CD14-positive monocyte (primary cell): Measurements from ENCODE around the gene BCL3. TPM values are rescaled to one million over a fixed set of nuclear protein-coding genes. Genes with fewer than 3 reads are reported as not detected.
A peak's percentile ranks its signal among the peaks of the same experiment; 100 is the strongest.
"Not testable (repeated sequence)": the region's sequence is repeated elsewhere in the genome, so short reads cannot be mapped to it uniquely, and the experiment has no call there.

Experiments used
- DNase-seq, 3 donors: peaks; one replicate each; pipeline ENCODE4 v3.0.0-alpha.2; 2011 to 2022
- H2AFZ ChIP-seq: 2 replicates; pipeline ENCODE4 v1.6.0; 2012; ENCODE audit warnings: mild to moderate bottlenecking, low read depth, low read length, inconsistent platforms; ENCODE audit not compliant: insufficient read depth, poor library complexity, severe bottlenecking
- H3K27ac ChIP-seq, 2 donors: 1 replicate in 1 of 2; 2 replicates in 1 of 2; pipeline ENCODE4 v1.5.1; 2012 to 2013; ENCODE audit warnings: low read length in 2 of 2, control low read depth in 1 of 2, inconsistent platforms in 1 of 2, low read depth in 1 of 2, mild to moderate bottlenecking in 1 of 2
- H3K27me3 ChIP-seq, 2 donors: one replicate each; pipeline versions ENCODE4 v1.6.0 to v1.6.1; 2011 to 2013; ENCODE audit warnings: low read length in 2 of 2; ENCODE audit not compliant: control insufficient read depth in 2 of 2, insufficient read depth in 2 of 2
- H3K36me3 ChIP-seq, 2 donors: replicated peaks in 1 of 2; 1 replicate in 1 of 2; 2 replicates in 1 of 2; pipeline versions ENCODE4 v1.5.1 to v1.6.1; 2012 to 2013; ENCODE audit warnings: low read length in 2 of 2, control low read depth in 1 of 2, inconsistent platforms in 1 of 2, mild to moderate bottlenecking in 1 of 2; ENCODE audit not compliant: insufficient read depth in 2 of 2, control insufficient read depth in 1 of 2
- H3K4me1 ChIP-seq, 2 donors: 1 replicate in 1 of 2; 2 replicates in 1 of 2; pipeline versions ENCODE4 v1.5.1 to v1.6.1; 2012 to 2013; ENCODE audit warnings: low read length in 2 of 2, control low read depth in 1 of 2, inconsistent platforms in 1 of 2, mild to moderate bottlenecking in 1 of 2, moderate library complexity in 1 of 2; ENCODE audit not compliant: insufficient read depth in 2 of 2, control insufficient read depth in 1 of 2
- H3K4me2 ChIP-seq: replicated peaks from 2 replicates; pipeline ENCODE3; 2012; ENCODE audit warnings: low read length, moderate library complexity, mild to moderate bottlenecking; ENCODE audit not compliant: poor library complexity, severe bottlenecking; ENCODE audit errors: extremely low read depth
- H3K4me3 ChIP-seq, 3 experiments: fragments of 200-600 bp in 1 of 3; sonication (generic) in 1 of 3; replicated peaks in 1 of 3; 1 replicate in 2 of 3; 2 replicates in 1 of 3; pipeline ENCODE4 v1.5.1; 2011 to 2013; ENCODE audit warnings: low read length in 3 of 3, mild to moderate bottlenecking in 3 of 3, control low read depth in 2 of 3, low read depth in 2 of 3, inconsistent platforms in 1 of 3, moderate library complexity in 1 of 3
- H3K79me2 ChIP-seq: 2 replicates; pipeline ENCODE4 v1.6.0; 2012; ENCODE audit warnings: mild to moderate bottlenecking, control low read depth, inconsistent platforms, low read length, moderate library complexity; ENCODE audit not compliant: insufficient read depth
- H3K9ac ChIP-seq: 2 replicates; pipeline ENCODE4 v1.6.0; 2017; ENCODE audit warnings: low read length, mild to moderate bottlenecking; ENCODE audit not compliant: insufficient read depth, poor library complexity, severe bottlenecking
- H3K9me3 ChIP-seq, 2 donors: replicated peaks in 1 of 2; 1 replicate in 1 of 2; 2 replicates in 1 of 2; pipeline versions ENCODE4 v1.5.1 to v1.6.1; 2012 to 2013; ENCODE audit warnings: low read length in 2 of 2, control low read depth in 1 of 2; ENCODE audit not compliant: control insufficient read depth in 1 of 2, insufficient read depth in 1 of 2
- H4K20me1 ChIP-seq: 2 replicates; pipeline ENCODE4 v1.6.0; 2012; ENCODE audit warnings: mild to moderate bottlenecking, low read length, control low read depth, moderate library complexity; ENCODE audit not compliant: insufficient read depth
- H3K27ac Mint-ChIP-seq, 7 donors: one replicate each; pipeline ENCODE4 v1.8.0; 2020; ENCODE audit warnings: mild to moderate bottlenecking in 7 of 7, mixed read lengths in 7 of 7, moderate library complexity in 6 of 7, inconsistent platforms in 2 of 7
- H3K27me3 Mint-ChIP-seq, 3 donors: one replicate each; pipeline ENCODE4 v1.8.0; 2021 to 2022; ENCODE audit warnings: low read depth in 3 of 3, mild to moderate bottlenecking in 3 of 3, mixed read lengths in 3 of 3, moderate library complexity in 3 of 3, inconsistent platforms in 1 of 3
- H3K36me3 Mint-ChIP-seq, 2 donors: one replicate each; pipeline ENCODE4 v1.8.0; 2020; ENCODE audit warnings: mixed read lengths in 2 of 2, inconsistent platforms in 1 of 2, mild to moderate bottlenecking in 1 of 2
- H3K4me1 Mint-ChIP-seq: one replicate; pipeline ENCODE4 v1.8.0; 2020; ENCODE audit warnings: mild to moderate bottlenecking, mixed read lengths
- H3K4me3 Mint-ChIP-seq, 2 donors: one replicate each; pipeline ENCODE4 v1.8.0; 2020; ENCODE audit warnings: mild to moderate bottlenecking in 2 of 2, mixed read lengths in 2 of 2, moderate library complexity in 1 of 2
- H3K9me3 Mint-ChIP-seq, 7 donors: one replicate each; pipeline ENCODE4 v1.8.0; 2020 to 2022; ENCODE audit warnings: mixed read lengths in 7 of 7, mild to moderate bottlenecking in 6 of 7, moderate library complexity in 6 of 7, inconsistent platforms in 2 of 7
- whole genome bisulfite sequencing: methylation state at CpG from one replicate; pipeline ENCODE4 v1.1.5; 2013; ENCODE audit warnings: missing lambda C conversion rate; ENCODE audit not compliant: insufficient coverage; 5-methylcytosine and 5-hydroxymethylcytosine counted together
- intact Hi-C, 2 donors: fragments of 100-400 bp; cut with micrococcal nuclease; formaldehyde crosslinking; loops; one replicate each; pipeline versions ENCODE4 v1.15.0 to v1.15.1; 2023
- polyA plus RNA-seq, 3 donors: library from polyadenylated mRNA; depleted of rRNA in 1 of 3; unstranded in 2 of 3; stranded (reverse) in 1 of 3; fragments of 300-500 nt in 2 of 3; fragments of >200 nt in 1 of 3; fragmentation: Illumina TruSeq in 2 of 3; gene quantifications; 1 replicate in 2 of 3; 2 replicates in 1 of 3; pipeline ENCODE4 v1.2.3, GENCODE V29; 2012 to 2021
- TF ChIP-seq, protein P1 (sequence below): fragments of 200-600 bp; IDR thresholded peaks from one replicate; pipeline ENCODE4 v1.8.0; 2022; ENCODE audit warnings: antibody characterized with exemption, mild to moderate bottlenecking

BCL3 gene
- polyA plus RNA-seq, 3 donors, result 18.7 to 160 (median 23.1) TPM

DNA sequence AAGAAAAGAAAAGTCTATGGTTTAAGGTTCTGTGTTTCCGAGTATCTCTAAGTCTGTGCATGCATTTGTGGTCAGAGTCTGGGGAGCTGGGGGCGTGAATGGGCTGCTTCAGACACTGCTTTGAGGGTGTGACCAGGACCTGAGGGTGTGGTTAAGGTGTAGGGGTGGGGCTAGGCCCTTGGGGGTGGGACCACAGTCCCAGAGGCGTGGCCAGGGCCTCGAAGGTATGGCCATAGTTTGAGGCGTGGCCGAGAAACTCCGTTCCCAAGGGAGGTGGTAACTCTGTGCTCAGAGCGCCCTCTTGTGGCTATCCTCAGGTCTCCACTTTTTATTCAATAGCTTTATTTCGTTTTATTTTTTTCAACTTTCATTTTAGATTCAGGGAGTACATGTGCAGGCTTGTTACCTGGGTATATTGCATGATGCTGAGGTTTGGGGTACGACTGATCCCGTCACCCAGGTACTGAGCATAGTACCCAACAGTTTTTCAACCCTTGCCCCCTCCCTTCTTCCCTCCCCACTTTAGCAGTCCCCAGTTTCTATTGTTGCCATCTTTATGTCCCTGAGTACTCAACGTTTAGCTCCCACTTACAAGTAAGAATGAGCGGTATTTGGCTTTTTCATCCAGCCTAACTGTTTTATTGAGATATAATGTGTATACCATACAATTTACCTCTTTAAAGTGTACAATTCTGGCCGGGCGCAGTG lies 22.2 kb downstream of the BCL3 start:
- Mint-ChIP-seq H3K9me3 (peaks cover 0 to 7% (median 0%) of the 10 kb centered on the region in 7 donors), H3K27ac (peak overlapping the region; percentile 81 to 97 (median 93)), H3K4me3 (peak overlapping the region; percentile 69 to 74), H3K27me3 (peaks cover 0 to 23% (median 8%) of the 10 kb centered on the region in 3 donors), H3K36me3 (peaks cover 4 to 9% of the 10 kb centered on the region in 2 donors), H3K4me1 (peaks cover 40% of the 10 kb centered on the region)
- Histone ChIP-seq H3K27me3 (no peaks in the 10 kb centered on the region), H3K9ac (no peak overlapping the region), H3K79me2 (no peaks in the 10 kb centered on the region), H3K4me1 (peaks cover 35 to 40% of the 10 kb centered on the region in 2 donors), H3K36me3 (no peaks in the 10 kb centered on the region), H3K4me2 (peak overlapping the region; percentile 58), H4K20me1 (no peaks in the 10 kb centered on the region), H2AFZ (no peak overlapping the region), H3K9me3 (no peaks in the 10 kb centered on the region), H3K4me3 (peak overlapping the region in 1 of 3 experiments; percentile 46), H3K27ac (peak overlapping the region in 1 of 2 donors; percentile 64)
- TF ChIP-seq, protein P1, sequence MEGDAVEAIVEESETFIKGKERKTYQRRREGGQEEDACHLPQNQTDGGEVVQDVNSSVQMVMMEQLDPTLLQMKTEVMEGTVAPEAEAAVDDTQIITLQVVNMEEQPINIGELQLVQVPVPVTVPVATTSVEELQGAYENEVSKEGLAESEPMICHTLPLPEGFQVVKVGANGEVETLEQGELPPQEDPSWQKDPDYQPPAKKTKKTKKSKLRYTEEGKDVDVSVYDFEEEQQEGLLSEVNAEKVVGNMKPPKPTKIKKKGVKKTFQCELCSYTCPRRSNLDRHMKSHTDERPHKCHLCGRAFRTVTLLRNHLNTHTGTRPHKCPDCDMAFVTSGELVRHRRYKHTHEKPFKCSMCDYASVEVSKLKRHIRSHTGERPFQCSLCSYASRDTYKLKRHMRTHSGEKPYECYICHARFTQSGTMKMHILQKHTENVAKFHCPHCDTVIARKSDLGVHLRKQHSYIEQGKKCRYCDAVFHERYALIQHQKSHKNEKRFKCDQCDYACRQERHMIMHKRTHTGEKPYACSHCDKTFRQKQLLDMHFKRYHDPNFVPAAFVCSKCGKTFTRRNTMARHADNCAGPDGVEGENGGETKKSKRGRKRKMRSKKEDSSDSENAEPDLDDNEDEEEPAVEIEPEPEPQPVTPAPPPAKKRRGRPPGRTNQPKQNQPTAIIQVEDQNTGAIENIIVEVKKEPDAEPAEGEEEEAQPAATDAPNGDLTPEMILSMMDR, result peak; percentile 76
- 0% methylated on average over 2 of the region's 15 CpGs for WGBS
- peak; percentile 94 to 99 (median 98) for DNase-seq
- intact Hi-C loops, result loop anchor here in 1 of 2 donors (1.0 to 5.0 kb wide), 5 partner anchors 22 to 198 kb away; partner anchors contain the start of gene BCL3

DNA sequence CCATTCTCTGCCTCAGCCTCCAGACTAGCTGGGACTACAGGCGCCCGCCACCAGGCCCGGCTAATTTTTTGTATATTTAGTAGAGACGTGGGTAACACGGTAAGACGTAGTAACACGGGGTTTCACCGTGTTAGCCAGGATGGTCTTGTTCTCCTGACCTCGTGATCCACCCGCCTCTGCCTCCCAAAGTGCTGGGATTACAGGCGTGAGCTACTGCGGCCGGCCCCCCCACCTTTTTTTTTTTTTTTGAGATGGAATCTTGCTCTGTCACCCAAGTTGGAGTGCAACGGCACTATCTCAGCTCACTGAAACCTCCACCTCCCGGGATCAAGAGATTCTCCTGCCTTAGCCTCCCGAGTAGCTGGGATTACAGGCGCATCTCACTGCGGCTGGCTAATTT lies 23.6 kb downstream of the BCL3 start:
- WGBS, result 97% methylated on average over 10 of the region's 18 CpGs
- DNase-seq, H3K4me3 Mint-ChIP-seq, H3K79me2 ChIP-seq, H2AFZ ChIP-seq, H3K9me3 Mint-ChIP-seq, H3K9ac ChIP-seq, H3K27ac ChIP-seq, H3K4me2 ChIP-seq, H3K36me3 Mint-ChIP-seq, H3K9me3 ChIP-seq, H3K36me3 ChIP-seq, H3K27ac Mint-ChIP-seq, H4K20me1 ChIP-seq, H3K4me3 ChIP-seq, H3K27me3 ChIP-seq: not testable (repeated sequence)
- peaks cover 31% of the 10 kb centered on the region for H3K4me1 Mint-ChIP-seq
- peaks cover 0 to 23% (median 9%) of the 10 kb centered on the region in 3 donors for H3K27me3 Mint-ChIP-seq
- peaks cover 23 to 27% of the 10 kb centered on the region in 2 donors for H3K4me1 ChIP-seq
- intact Hi-C loops, result loop anchor here in 1 of 2 donors (5.0 kb wide), 2 partner anchors 80 to 200 kb away; no protein-coding TSS in a partner anchor
